ENCODE results near the gene MT3.
A peak's percentile ranks its signal among the peaks of the same experiment; 100 is the strongest.
"Not testable (repeated sequence)": the region's sequence is repeated elsewhere in the genome, so short reads cannot be mapped to it uniquely, and the experiment has no call there.

Gene MT3

GRCh38 chr16:56580391-56581048 is 8.8 kb upstream of the MT3 start:
- no peak for DNase-seq (ENCODE audit: low spot score)

GRCh38 chr16:56582911-56583310 is 6.4 kb upstream of the MT3 start:
- not testable (repeated sequence) for DNase-seq (ENCODE audit: low spot score)

GRCh38 chr16:56583351-56584168 is 5.8 kb upstream of the MT3 start:
- DNase-seq (ENCODE audit: low spot score) = no peak

- DNase-seq (ENCODE audit: low spot score) = no peak
These were observed 5.1 kb upstream of the MT3 start for GRCh38 chr16:56584276-56584675.

GRCh38 chr16:56588781-56589140 is 567 bp upstream of the MT3 start:
- no peak for DNase-seq (ENCODE audit: low spot score)

- DNase-seq (ENCODE audit: low spot score) = no peak
These were observed 2.2 kb downstream of the MT3 start for GRCh38 chr16:56591377-56592060.

- DNase-seq (ENCODE audit: low spot score) = no peak
These were observed 4.4 kb downstream of the MT3 start for GRCh38 chr16:56593573-56594291.

- DNase-seq (ENCODE audit: low spot score) = no peak
These were observed 4.9 kb downstream of the MT3 start for GRCh38 chr16:56594292-56594619.

GRCh38 chr16:56600398-56600999 is 11.2 kb downstream of the MT3 start:
- DNase-seq (ENCODE audit: low spot score) = peak; percentile 53

- no peak for DNase-seq (ENCODE audit: low spot score)
These were observed 12.0 kb downstream of the MT3 start for GRCh38 chr16:56601325-56601724.

GRCh38 chr16:56603589-56603988 is 14.3 kb downstream of the MT3 start:
- peak; percentile 59 for DNase-seq (ENCODE audit: low spot score)

- DNase-seq (ENCODE audit: low spot score) = no peak
These were observed 15.6 kb downstream of the MT3 start for GRCh38 chr16:56604966-56605365.

GRCh38 chr16:56605475-56605874 is 16.1 kb downstream of the MT3 start:
- no peak for DNase-seq (ENCODE audit: low spot score)

- peak; percentile 79 for DNase-seq (ENCODE audit: low spot score)
These were observed 16.7 kb downstream of the MT3 start for GRCh38 chr16:56606071-56606475.

- DNase-seq (ENCODE audit: low spot score) = peak; percentile 86
These were observed 17.3 kb downstream of the MT3 start for GRCh38 chr16:56606476-56607108.

- peak; percentile 99 for DNase-seq (ENCODE audit: low spot score)
These were observed 17.8 kb downstream of the MT3 start for GRCh38 chr16:56607109-56607618.

- DNase-seq (ENCODE audit: low spot score) = no peak
These were observed 18.3 kb downstream of the MT3 start for GRCh38 chr16:56607675-56608042.

GRCh38 chr16:56608043-56608875 is 18.9 kb downstream of the MT3 start, which contains the start of gene MT2A:
MT2A (plus strand) TSS chr16:56608584; CDS start chr16:56608656, 72 bp downstream.
- DNase-seq (ENCODE audit: low spot score) = peak; percentile 98

GRCh38 chr16:56608876-56609462 is 19.6 kb downstream of the MT3 start:
- peak; percentile 16 for DNase-seq (ENCODE audit: low spot score)

- DNase-seq (ENCODE audit: low spot score) = peak; percentile 88
These were observed 20.2 kb downstream of the MT3 start for GRCh38 chr16:56609463-56609921.

Data from kidney tubule cell (primary cell).